Smooth muscle cell (in vitro differentiated cells): ENCODE measurements around the gene PRF1. TPM values are rescaled to one million over a fixed set of nuclear protein-coding genes. Genes with fewer than 3 reads are reported as not detected.

ENCODE experiments used
- DNase-seq: peaks from one replicate; lab custom pipeline; 2025; ENCODE audit not compliant: unreplicated experiment; lab: John Stamatoyannopoulos, UW
- H2AFZ ChIP-seq: fragments of 200-600 bp; sonication (generic); 2 replicates; pipeline ENCODE4 v1.6.0; 2016; ENCODE audit warnings: antibody characterized with exemption, low read depth, mild to moderate bottlenecking
- H3F3A ChIP-seq: fragments of 200-600 bp; sonication (generic); 2 replicates; pipeline ENCODE4 v1.6.0; 2017; ENCODE audit warnings: antibody characterized with exemption, low read depth
- H3K27ac ChIP-seq: fragments of 200-600 bp; sonication (generic); 2 replicates; pipeline ENCODE4 v1.5.1; 2016; ENCODE audit warnings: low read depth, mild to moderate bottlenecking
- H3K27me3 ChIP-seq: fragments of 200-600 bp; sonication (generic); 2 replicates; pipeline ENCODE4 v1.6.1; 2016; ENCODE audit warnings: low read depth, mild to moderate bottlenecking
- H3K36me3 ChIP-seq: fragments of 200-600 bp; sonication (generic); 2 replicates; pipeline ENCODE4 v1.5.1; 2016; ENCODE audit warnings: low read depth
- H3K4me1 ChIP-seq: fragments of 200-600 bp; sonication (generic); 2 replicates; pipeline ENCODE4 v1.5.1; 2016; ENCODE audit warnings: low read depth
- H3K4me2 ChIP-seq: fragments of 200-600 bp; sonication (generic); 2 replicates; pipeline ENCODE4 v1.6.0; 2016; ENCODE audit warnings: mild to moderate bottlenecking
- H3K4me3 ChIP-seq: fragments of 200-600 bp; sonication (generic); 2 replicates; pipeline ENCODE4 v1.5.1; 2016; ENCODE audit warnings: mild to moderate bottlenecking
- H3K79me2 ChIP-seq: fragments of 200-600 bp; sonication (generic); 2 replicates; pipeline ENCODE4 v1.6.0; 2016; ENCODE audit warnings: low read depth, mild to moderate bottlenecking
- H3K9ac ChIP-seq: fragments of 200-600 bp; sonication (generic); 2 replicates; pipeline ENCODE4 v1.6.0; 2016; ENCODE audit warnings: low read depth
- H3K9me3 ChIP-seq: fragments of 200-600 bp; sonication (generic); replicated peaks from 2 replicates; pipeline ENCODE4 v1.5.1; 2016; ENCODE audit warnings: low read depth
- H4K20me1 ChIP-seq: fragments of 200-600 bp; sonication (generic); 2 replicates; pipeline ENCODE4 v1.6.0; 2016; ENCODE audit warnings: low read depth
- CTCF ChIP-seq: fragments of 200-600 bp; sonication (generic); IDR thresholded peaks from 2 replicates; pipeline ENCODE4 v1.5.1; 2017; ENCODE audit warnings: borderline replicate concordance, mild to moderate bottlenecking, antibody characterized with exemption; ENCODE audit not compliant: insufficient read depth, poor library complexity, severe bottlenecking
- WGBS: methylation state at CpG from one replicate; pipeline ENCODE4 v1.1.7; 2016; ENCODE audit warnings: low lambda C conversion rate; 5-methylcytosine and 5-hydroxymethylcytosine counted together
- polyA plus RNA-seq: library from polyadenylated mRNA; unstranded; fragments of >200 nt; fragmentation: Nextera tagmentation; extraction: Ambion mirVana; gene quantifications from 2 replicates; pipeline ENCODE4 v1.2.1, GENCODE V29; 2016
- total RNA-seq: library from RNA; depleted of rRNA; stranded (reverse); fragments of >200 nt; gene quantifications from 2 replicates; pipeline ENCODE4 v1.2.3, GENCODE V29; 2014

Gene PRF1
- total and polyA plus RNA-seq, 2 experiments from 2014 or later: not detected

GRCh38 chr10:70587045-70587658, 15.4 kb downstream of the PRF1 start:
- 91% methylated on average over 8 of the region's 8 CpGs for WGBS
- Histone ChIP-seq H3K27ac (no peak overlapping the region), H2AFZ (no peak overlapping the region), H3K36me3 (no peaks in the 10 kb centered on the region), H4K20me1 (no peaks in the 10 kb centered on the region), H3K79me2 (no peaks in the 10 kb centered on the region), H3K9me3 (no peaks in the 10 kb centered on the region), H3K4me2 (no peak overlapping the region), H3K4me1 (peaks cover 10% of the 10 kb centered on the region), H3F3A (no peaks in the 10 kb centered on the region), H3K4me3 (no peak overlapping the region), H3K27me3 (no peaks in the 10 kb centered on the region), H3K9ac (no peak overlapping the region)
- TF ChIP-seq CTCF: no peak
- DNase-seq: no peak

- H3K36me3 ChIP-seq: no peaks in the 10 kb centered on the region
- H3K4me3 ChIP-seq: no peak overlapping the region
- H2AFZ ChIP-seq: no peak overlapping the region
- H3K27me3 ChIP-seq: no peaks in the 10 kb centered on the region
- no peak for TF ChIP-seq CTCF
- H3K4me2 ChIP-seq: no peak overlapping the region
- H3K9me3 ChIP-seq: no peaks in the 10 kb centered on the region
- H3K4me1 ChIP-seq: peaks cover 10% of the 10 kb centered on the region
- no peaks in the 10 kb centered on the region for H4K20me1 ChIP-seq
- H3K27ac ChIP-seq: no peak overlapping the region
- WGBS: 91% methylated on average over 8 of the region's 8 CpGs
- H3K79me2 ChIP-seq: no peaks in the 10 kb centered on the region
- DNase-seq: no peak
- H3F3A ChIP-seq: no peaks in the 10 kb centered on the region
- H3K9ac ChIP-seq: no peak overlapping the region
Measured at GRCh38 chr10:70586348-70586930, 16.1 kb downstream of the PRF1 start.

DNA sequence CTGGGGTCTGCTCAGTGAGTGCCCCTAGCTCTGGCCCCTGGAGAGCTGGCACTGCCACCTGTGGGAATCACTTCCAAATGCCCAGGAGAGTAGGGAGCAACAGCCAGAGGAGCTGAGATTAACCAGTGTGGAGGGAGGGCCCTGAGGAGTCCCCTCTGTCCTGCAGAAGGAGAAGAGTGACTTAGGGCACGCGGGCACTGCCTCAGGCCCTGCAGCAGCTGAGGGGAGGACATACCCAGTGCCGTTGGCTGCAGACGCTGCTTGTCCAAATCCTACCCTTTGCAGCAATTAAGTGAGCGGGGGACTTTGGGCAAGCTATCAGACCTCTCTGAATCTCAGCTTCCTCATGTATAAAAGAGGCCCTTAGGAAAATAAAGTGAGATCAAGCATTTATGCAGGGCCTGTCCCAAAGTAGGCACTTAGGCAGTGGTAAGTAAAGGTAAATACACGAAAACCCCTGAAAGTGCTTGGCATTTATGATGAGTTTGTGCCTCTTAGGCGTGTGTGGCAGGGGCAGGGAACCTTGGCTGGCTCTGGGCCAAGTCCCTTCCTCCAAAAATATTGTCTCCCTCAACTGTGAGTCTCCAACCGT, 16.9 kb downstream of the PRF1 start:
- Histone ChIP-seq H3K36me3 (no peaks in the 10 kb centered on the region), H3K27me3 (no peaks in the 10 kb centered on the region), H3K79me2 (no peaks in the 10 kb centered on the region), H3F3A (no peaks in the 10 kb centered on the region), H3K27ac (no peak overlapping the region), H3K4me2 (no peak overlapping the region), H3K4me3 (no peak overlapping the region), H3K9ac (no peak overlapping the region), H2AFZ (no peak overlapping the region), H3K4me1 (peaks cover 10% of the 10 kb centered on the region), H3K9me3 (no peaks in the 10 kb centered on the region), H4K20me1 (no peaks in the 10 kb centered on the region)
- 88% methylated on average over 8 of the region's 8 CpGs for WGBS
- no peak for DNase-seq
- no peak for TF ChIP-seq CTCF
